GM18861 (cell line): ENCODE measurements around the gene PAK2.
"Not testable (repeated sequence)": the region's sequence is repeated elsewhere in the genome, so short reads cannot be mapped to it uniquely, and the experiment has no call there.

ENCODE experiments used
- ATAC-seq: cut with Tn5 transposase; IDR thresholded peaks from one replicate; pipeline ENCODE4 v1.9.1; 2021; ENCODE audit not compliant: unreplicated experiment

The PAK2 gene

DNA sequence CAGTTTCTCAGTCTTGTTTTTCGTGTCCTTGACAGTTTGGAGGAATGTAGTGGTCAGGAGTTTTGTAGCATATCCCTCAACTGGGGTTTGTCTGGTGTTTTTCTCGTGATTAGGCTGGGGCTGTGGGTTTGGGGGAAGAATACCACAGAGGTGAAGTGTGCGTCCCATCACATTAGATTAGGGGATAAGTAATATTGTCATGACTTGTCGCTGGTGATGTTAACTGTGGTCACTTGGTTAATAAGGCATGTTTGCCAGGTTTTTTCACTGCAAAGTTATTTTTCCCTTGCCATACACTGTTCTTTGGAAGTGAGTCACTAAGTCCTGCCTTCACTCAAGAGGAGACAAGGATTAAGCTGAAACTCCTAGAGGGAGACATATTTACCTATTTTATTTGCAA, 39.1 kb downstream of the PAK2 start:
- ATAC-seq, result no peak

DNA sequence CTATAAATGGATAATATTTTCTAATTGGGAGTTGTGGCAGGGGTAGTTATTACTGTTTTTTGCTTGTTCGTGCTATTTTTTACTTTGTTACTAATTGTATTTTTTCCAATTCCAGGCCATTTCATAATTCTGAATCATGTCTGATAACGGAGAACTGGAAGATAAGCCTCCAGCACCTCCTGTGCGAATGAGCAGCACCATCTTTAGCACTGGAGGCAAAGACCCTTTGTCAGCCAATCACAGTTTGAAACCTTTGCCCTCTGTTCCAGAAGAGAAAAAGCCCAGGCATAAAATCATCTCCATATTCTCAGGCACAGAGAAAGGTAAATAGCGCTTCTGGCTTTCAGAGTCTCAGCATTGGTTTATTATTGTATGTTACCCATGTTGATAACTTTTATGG, 42.9 kb downstream of the PAK2 start:
- ATAC-seq, result no peak

GRCh38 chr3:196788528-196788927, 48.9 kb downstream of the PAK2 start:
- no peak for ATAC-seq

GRCh38 chr3:196789885-196790359, 50.3 kb downstream of the PAK2 start:
- ATAC-seq, result no peak

- ATAC-seq, result no peak
Observed at GRCh38 chr3:196790636-196791035, 51.0 kb downstream of the PAK2 start.

- no peak for ATAC-seq
Observed at GRCh38 chr3:196792771-196793170, 53.1 kb downstream of the PAK2 start.

- no peak for ATAC-seq
Observed at GRCh38 chr3:196793246-196793645, 53.6 kb downstream of the PAK2 start.

- no peak for ATAC-seq
Observed at GRCh38 chr3:196794467-196794866, 54.8 kb downstream of the PAK2 start.

DNA sequence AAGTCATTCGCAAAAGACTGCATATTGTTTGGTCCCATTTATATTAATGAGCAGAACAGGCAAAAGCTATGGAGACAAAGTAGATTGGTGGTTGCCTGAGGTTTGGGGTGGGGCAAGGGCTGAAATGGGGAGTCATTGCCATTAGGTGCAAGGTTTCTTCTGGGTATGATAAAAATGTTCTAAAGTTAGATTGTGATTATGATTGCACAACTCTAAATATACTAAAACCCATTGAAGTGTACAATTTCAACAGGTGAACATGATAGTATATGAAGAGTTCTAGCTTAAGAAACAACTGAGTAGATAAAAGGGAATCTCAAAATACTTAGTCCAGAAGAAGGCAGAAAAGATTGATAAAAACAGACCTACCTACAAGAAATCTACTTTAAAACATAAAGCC, 56.7 kb downstream of the PAK2 start:
- ATAC-seq, result no peak

GRCh38 chr3:196800742-196801434, 61.2 kb downstream of the PAK2 start:
- ATAC-seq, result no peak

DNA sequence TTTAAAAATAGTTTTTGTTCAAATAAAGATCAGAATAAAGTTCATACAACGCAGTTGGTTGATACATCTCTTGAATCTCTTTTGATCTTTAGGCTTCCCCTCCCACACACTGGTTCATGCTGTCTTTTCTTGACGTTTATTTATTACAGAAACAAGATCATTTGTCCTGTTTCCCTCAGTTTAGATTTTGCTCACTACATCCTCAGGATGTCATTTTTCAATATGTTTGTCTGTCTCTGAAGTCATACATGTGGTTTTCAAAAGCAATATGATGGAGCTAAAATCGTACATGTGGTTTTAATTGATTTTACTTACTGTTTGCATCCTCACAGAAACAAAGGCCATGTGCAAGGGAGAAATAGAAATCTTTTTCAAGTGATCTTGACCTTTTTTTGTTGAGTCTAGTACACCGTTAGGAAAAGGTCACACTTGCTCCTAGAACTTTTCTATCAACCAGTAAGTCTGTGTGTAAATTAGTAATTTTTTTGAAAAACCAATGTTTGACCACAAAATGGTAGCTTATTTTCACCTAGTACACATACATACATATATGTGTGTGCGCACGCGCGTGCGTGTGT, 64.3 kb downstream of the PAK2 start:
- no peak for ATAC-seq

GRCh38 chr3:196804773-196805172, 65.1 kb downstream of the PAK2 start:
- ATAC-seq, result no peak

- ATAC-seq, result no peak
Observed at GRCh38 chr3:196810963-196811581, 71.4 kb downstream of the PAK2 start.

- no peak for ATAC-seq
Observed at GRCh38 chr3:196812853-196813252, 73.2 kb downstream of the PAK2 start.

GRCh38 chr3:196813903-196814302, 74.2 kb downstream of the PAK2 start:
- ATAC-seq, result no peak

- no peak for ATAC-seq
Observed at GRCh38 chr3:196821806-196822355, 82.2 kb downstream of the PAK2 start.

DNA sequence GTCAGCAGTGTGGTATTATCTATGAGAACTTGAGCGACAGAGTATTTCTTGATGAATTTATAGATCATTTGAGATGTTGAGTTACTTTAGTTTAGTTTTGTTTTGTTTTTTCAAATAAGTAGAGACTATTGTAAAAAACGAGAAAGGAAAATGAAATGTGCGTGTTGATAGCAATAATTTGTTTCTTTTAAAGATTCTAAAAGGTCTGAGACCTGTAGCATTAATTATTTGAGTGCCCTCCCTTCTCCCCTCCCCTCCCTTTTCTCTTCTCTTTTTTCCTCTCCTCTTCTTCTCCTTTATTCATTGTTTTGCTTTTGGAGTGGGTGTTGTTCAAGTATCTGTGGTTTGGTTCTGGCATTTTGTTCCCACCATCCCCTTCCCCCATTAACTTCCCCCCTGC, 90.0 kb downstream of the PAK2 start:
- ATAC-seq, result not testable (repeated sequence)

DNA sequence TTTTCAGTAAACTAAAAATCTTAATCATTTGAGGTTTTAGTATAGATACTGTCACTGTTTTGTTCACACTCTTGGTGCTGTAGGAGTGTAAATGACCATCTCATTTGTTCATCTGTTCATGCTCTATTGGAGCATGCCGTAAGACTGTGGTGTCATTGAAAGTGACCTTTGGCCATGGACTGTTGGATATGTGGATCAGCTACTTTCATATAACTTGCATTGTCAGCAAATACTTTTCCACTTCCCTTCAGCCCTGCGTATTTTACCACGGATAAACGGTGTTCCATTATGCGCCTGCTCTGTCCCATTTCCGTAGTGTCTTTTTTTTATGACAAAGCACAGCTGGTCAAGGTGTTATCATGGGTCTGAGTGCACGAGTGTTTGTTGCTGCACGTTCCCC, 95.4 kb downstream of the PAK2 start:
- no peak for ATAC-seq

DNA sequence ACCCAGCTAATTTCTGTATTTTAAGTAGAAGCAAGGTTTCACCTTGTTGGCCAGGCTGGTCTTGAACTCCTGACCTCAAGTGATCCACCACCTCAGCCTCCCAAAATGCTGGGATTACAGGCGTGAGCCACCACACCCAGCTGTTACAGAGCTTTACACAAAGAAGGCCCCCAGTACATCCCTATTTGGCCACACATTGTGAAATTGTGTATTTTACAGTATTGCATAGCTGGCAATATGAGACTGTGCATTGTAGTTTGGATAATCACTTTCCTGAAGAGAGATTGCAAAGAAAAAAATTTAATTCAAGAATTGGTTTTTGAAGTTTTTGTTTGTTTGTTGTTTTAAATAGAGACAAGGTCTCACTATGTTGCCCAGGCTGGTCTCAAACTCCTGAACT, 97.0 kb downstream of the PAK2 start:
- ATAC-seq, result not testable (repeated sequence)

DNA sequence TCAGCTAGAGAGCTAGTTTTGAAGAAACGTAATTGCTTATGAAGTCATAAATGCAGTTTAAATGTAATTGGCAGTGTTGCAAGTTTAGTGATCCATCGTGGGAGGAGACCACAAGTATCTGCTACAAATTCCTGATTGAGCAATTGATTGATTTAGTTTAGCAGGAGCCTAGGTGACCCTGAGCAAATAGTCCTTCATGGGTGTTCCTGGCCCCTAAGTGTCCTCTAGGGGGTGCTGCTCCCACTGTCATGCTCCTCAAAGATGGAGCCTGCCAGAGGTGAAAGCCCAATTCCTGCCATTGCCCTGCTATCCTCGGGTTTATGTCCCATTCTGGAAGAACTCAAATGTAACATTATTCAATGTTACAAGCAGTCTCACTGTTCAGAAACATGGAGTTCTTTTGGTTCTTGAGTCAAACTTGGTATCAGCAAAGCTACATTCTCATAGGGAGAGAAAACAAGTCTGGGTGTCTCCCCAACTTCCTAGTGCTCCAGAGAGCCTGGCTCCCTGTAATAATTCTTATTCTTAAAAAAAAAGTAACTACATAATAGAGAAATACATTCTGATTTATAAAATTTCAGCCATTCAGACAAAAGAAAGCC, 98.3 kb downstream of the PAK2 start:
- no peak for ATAC-seq

DNA sequence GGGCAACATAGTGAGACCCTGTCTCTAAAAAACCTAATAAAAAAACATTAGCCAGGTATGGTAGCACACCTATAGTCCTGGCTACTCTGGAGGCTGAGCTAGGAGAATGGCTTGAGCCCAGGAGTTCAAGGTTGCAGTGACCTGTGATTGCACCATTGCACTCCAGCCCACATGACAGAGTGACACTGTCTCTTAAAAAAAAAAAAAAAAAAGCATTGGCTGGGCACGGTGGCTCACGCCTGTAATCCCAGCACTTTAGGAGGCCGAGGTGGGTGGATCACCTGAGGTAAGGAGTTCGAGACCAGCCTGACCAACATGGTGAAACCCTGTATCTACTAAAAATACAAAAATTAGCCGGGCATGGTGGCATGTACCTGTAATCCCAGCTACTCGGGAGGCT, 99.7 kb downstream of the PAK2 start:
- ATAC-seq, result not testable (repeated sequence)
